ENCODE results near the gene MTCH1. TPM values are rescaled to one million over a fixed set of nuclear protein-coding genes. Genes with fewer than 3 reads are reported as not detected.
A peak's percentile ranks its signal among the peaks of the same experiment; 100 is the strongest.

Gene MTCH1
- total RNA-seq, 1 donor from 2014 or later = 194 TPM

- no peaks in the 10 kb centered on the region for H3K36me3 ChIP-seq
- H3K4me1 ChIP-seq = peaks cover 46% of the 10 kb centered on the region
- peak overlapping the region; percentile 80 for H3K4me3 ChIP-seq
- TF ChIP-seq CTCF (IDR thresholded peaks at IDR 0.05) = no peak
- no peaks in the 10 kb centered on the region for H3K9me3 ChIP-seq
- H3K27me3 ChIP-seq = no peaks in the 10 kb centered on the region
- DNase-seq (peak; percentile 75), ATAC-seq (peak; percentile 21)
- intact Hi-C loops (cut with DNase I) = loop anchor here (5.0 kb wide), 1 partner anchor 72 kb away; no protein-coding TSS in a partner anchor
- H3K27ac ChIP-seq = peak overlapping the region; percentile 98
These were observed 1.2 kb downstream of the MTCH1 start for GRCh38 chr6:36984581-36985416.

DNA sequence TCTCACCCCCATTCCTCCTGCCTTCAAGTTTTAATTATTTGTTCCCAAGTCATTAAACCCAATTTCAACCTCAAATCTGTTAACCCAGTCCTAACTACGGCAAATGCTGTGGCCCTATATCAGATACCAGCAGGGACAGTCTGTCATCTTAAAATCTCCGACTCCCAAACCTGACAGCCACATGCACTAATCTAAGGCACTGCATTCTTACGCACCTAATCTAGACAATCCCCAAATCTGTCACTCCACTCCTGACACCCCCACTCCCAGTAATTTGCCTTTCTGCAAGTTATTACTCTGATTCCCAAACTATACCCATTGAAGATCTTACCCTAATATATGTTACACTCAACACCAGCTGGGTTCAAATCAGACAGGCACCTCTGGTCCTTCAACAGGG, 2.5 kb downstream of the MTCH1 start:
- Histone ChIP-seq H3K27me3 (no peaks in the 10 kb centered on the region), H3K9me3 (no peaks in the 10 kb centered on the region), H3K4me3 (no peak overlapping the region), H3K27ac (no peak overlapping the region), H3K36me3 (peaks cover 2% of the 10 kb centered on the region), H3K4me1 (peaks cover 53% of the 10 kb centered on the region)
- intact Hi-C loops (cut with DNase I) = no loop called here
- DNase-seq (no peak), ATAC-seq (no peak)
- no peak for TF ChIP-seq CTCF (IDR thresholded peaks at IDR 0.05)

DNA sequence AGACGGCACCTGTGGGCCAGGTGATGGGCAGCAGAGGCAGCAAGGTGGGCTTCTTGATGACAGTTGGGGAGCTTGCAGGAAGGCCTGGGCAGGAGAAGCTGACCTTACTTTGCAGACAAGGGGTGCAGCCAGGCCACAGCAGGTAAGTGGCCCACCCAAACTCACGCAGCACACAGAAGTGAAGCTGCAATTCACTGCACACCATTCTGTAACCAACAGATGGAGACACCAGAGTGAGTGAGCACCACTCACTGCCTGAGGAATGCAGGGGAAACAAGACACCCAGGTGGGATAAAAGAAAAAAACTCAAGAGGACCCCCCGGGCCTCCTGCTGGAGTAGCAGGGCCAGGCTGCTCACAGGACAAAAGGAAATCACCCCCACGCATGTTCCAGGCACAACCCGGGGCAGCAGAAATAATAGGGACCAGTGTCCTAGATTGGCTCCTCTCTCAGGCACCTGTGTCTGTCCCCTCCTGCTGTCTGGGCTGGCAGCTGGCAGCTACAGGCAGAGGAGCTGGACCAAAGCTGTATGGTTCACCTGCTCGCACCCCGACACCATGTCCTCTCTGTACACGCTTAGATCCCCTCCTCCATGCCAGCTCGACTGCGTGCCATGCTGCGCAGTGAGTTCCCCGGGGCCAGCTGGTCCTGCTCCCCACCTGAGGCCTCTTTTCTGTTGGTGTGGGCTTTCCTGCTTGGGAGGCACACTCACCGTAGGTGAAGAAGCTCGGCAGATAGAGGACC, 4.9 kb downstream of the MTCH1 start:
- H3K4me1 ChIP-seq = peaks cover 45% of the 10 kb centered on the region
- no peaks in the 10 kb centered on the region for H3K27me3 ChIP-seq
- no peak for TF ChIP-seq CTCF (IDR thresholded peaks at IDR 0.05)
- DNase-seq (peak; percentile 56), ATAC-seq (no peak)
- no peaks in the 10 kb centered on the region for H3K9me3 ChIP-seq
- H3K36me3 ChIP-seq = peaks cover 27% of the 10 kb centered on the region
- H3K4me3 ChIP-seq = no peak overlapping the region
- no peak overlapping the region for H3K27ac ChIP-seq
- intact Hi-C loops (cut with DNase I) = no loop called here

GRCh38 chr6:36980129-36980528, 5.9 kb downstream of the MTCH1 start:
- no peak for DNase-seq
- peaks cover 45% of the 10 kb centered on the region for H3K4me1 ChIP-seq
- no peak for ATAC-seq
- H3K4me3 ChIP-seq = no peak overlapping the region
- intact Hi-C loops (cut with DNase I) = no loop called here
- H3K9me3 ChIP-seq = no peaks in the 10 kb centered on the region
- H3K27me3 ChIP-seq = no peaks in the 10 kb centered on the region
- no peak overlapping the region for H3K27ac ChIP-seq
- no peak for TF ChIP-seq CTCF (IDR thresholded peaks at IDR 0.05)
- peaks cover 36% of the 10 kb centered on the region for H3K36me3 ChIP-seq

GRCh38 chr6:36979347-36979742, 6.7 kb downstream of the MTCH1 start:
- ATAC-seq (peak; percentile 60), DNase-seq (peak; percentile 65)
- peak; percentile 51 for TF ChIP-seq CTCF (IDR thresholded peaks at IDR 0.05)
- no peak overlapping the region for H3K27ac ChIP-seq
- intact Hi-C loops (cut with DNase I) = no loop called here
- H3K36me3 ChIP-seq = peaks cover 44% of the 10 kb centered on the region
- no peaks in the 10 kb centered on the region for H3K9me3 ChIP-seq
- peaks cover 42% of the 10 kb centered on the region for H3K4me1 ChIP-seq
- H3K4me3 ChIP-seq = no peak overlapping the region
- no peaks in the 10 kb centered on the region for H3K27me3 ChIP-seq

All from upper lobe of right lung (tissue), 1 donor.